HG02981 (cell line): ENCODE measurements around the gene UCKL1.
"Not testable (repeated sequence)": the region's sequence is repeated elsewhere in the genome, so short reads cannot be mapped to it uniquely, and the experiment has no call there.

Source experiments
- ATAC-seq: cut with Tn5 transposase; IDR thresholded peaks from one replicate; pipeline ENCODE4 v1.9.1; 2021; ENCODE audit warnings: mild to moderate bottlenecking, moderate library complexity; ENCODE audit not compliant: unreplicated experiment

The UCKL1 gene

DNA sequence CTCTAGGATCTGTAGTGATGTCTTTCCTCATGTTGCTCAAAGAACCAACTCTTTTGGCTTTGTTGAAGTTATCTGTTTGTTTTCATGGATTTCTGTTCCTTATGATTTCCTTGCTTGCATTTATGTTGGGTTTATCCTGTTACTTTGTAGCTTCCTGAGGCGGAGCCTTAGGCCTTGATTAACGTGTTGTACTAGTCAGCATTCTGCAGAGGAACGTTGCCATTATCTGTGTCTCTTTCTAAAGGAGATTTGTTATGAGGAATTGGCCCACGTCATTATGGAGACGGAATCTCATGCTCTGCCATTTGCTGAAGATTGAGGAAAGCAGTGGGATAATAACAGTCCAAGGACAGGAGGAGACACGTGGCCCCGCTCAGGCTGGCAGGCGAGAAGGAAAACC, 29.9 kb downstream of the UCKL1 start:
- no peak for ATAC-seq

DNA sequence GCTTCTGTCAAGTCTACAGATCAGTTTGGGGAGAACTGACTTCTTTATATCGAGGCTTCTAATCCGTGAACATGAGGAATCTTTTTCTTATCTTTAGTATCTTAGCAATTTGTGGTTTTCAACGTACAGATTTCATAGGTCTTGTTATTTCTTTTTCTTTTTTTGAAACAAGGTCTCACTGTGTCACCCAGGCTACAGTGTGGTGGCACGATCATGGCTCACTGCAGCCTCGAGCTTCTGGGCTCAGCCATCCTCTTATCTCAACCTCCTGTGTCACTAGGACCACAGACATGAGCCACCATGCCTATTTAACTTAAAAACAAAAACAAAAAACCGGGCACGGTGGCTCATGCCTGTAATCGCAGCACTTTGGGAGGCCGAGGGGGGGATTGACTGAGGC, 32.0 kb downstream of the UCKL1 start:
- no peak for ATAC-seq

DNA sequence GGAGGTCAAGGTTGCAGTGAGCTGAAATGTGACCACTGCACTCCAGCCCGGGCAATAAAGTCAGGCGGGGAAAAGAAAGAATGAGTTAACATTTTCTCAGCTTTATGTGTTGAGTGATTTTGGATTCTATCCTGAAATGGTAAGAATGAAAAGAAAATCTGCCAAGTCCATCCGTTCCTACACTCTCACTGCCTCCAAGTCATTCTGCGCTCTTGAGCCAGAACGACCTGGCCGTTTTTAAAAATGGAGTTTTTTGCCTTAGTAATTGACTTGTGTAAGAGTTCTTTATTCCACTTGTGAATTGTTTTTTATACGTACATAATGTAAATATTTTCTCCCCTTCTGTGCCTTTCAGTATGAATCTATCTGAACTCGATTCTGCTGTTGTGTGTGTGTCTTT, 32.6 kb downstream of the UCKL1 start:
- no peak for ATAC-seq

- ATAC-seq, result no peak
Measured at GRCh38 chr20:63920226-63920625, 36.0 kb downstream of the UCKL1 start.

DNA sequence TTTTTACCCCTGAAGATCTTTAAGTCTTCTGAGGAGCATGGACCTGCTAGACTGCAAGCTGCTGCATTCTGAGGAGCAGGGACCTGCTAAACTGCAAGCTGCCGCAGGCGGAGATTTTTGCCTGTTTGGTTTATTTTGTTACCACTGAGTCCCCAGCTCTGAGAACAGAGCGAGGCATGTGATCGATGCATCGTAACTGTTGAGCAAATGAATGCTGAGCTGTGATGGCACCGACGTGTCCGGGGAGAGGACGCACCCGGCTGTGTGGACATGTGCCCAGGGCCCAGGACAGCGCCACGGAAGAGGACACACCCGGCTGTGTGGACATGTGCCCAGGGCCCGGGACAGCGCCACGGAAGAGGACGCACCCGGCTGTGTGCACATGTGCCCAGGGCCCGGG, 37.1 kb downstream of the UCKL1 start:
- no peak for ATAC-seq

GRCh38 chr20:63917811-63918210, 38.4 kb downstream of the UCKL1 start:
- no peak for ATAC-seq

DNA sequence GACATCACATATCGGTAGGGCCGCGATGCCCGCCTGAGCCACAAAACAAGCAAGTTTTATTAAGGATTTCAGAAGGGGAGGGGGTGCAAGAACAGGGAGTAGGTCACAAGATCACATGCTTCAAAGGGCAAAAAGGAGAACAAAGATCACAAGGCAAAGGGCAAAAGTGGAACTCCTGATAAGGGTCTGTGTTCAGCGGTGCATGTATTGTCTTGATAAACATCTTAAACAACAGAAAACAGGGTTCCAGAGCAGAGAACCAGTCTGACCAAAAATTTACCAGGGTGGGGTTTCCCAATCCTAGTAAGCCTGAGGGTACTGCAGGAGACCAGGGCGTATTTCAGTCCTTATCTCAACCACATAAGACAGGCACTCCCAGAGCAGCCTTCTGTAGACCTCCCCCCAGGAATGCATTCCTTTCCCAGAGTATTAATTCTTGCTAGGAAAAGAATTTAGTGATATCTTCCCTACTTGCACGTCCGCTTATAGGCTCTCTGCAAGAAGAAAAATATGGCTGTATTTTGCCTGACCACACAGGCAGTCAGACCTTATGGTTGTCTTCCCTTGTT, 39.8 kb downstream of the UCKL1 start:
- not testable (repeated sequence) for ATAC-seq

- no peak for ATAC-seq
Measured at GRCh38 chr20:63915471-63915870, 40.7 kb downstream of the UCKL1 start.

GRCh38 chr20:63913768-63914167, 42.4 kb downstream of the UCKL1 start:
- no peak for ATAC-seq

GRCh38 chr20:63911176-63911575, 45.0 kb downstream of the UCKL1 start:
- no peak for ATAC-seq

GRCh38 chr20:63908008-63908682, 48.1 kb downstream of the UCKL1 start:
- no peak for ATAC-seq

DNA sequence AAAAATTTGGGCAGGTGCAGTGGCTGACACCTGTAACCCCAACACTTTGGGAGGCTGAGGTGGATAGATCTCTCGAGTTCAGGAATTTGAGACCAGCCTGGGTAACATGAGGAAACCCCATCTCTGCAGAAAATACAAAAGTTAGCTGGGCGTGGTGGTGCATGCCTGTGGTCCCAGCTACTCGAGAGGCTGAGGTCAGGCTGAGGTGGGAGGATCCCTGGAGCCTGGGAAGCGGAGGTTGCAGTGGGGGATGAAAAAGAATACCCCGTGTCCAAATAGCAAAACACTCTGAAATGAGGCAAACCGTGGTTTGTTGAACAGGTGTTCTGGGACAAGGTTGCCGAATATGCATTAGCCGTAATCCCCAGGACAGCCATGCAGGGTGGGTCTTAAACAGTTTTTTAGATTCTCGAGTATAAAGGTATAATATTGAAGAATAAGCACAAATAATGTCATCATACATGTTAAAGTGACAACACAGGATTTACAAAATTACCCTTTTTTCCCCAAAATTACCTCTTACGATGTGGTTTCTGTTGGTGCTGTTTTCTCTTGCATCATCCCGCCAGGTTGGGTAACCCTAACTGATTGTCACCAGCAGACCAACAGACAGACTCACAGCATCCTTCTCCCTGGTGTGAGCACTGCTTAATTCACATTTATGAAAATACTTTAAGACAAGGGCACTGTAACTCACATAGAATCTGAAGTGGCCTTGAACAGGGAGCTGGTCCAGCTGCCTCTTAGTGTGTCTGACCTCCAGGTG, 52.2 kb downstream of the UCKL1 start:
- no peak for ATAC-seq

GRCh38 chr20:63900413-63900812, 55.8 kb downstream of the UCKL1 start:
- no peak for ATAC-seq

GRCh38 chr20:63898882-63899558, 57.2 kb downstream of the UCKL1 start:
- no peak for ATAC-seq

DNA sequence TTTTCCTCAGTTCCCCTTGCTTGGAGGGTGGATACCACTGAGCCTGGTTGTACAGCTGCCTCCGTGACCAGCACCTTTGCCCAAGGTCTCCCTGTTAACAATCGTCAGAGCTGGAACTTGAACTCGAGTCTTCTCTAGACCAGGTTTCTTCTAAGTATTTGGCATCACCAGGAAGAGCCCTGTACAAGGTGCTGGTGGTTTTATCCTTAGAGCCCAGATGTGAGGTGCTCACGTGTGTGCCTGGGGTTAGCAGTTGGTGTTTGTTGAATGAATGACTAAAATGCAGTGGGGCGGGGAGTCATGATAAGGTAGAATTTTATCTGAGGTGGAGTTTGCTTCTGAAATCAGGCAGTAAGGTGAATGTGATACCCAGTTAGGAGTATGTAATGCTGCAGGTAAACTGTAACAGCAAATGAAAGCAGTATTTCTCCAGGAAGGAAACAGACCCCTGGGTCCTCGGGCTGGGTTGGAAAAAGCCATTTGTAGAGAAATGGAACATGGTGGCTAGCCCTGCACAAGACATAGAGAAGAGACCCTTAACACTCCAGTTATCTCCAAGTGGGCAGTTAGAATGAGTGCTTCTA, 58.1 kb downstream of the UCKL1 start:
- ATAC-seq, result no peak

- ATAC-seq, result peak; percentile 31
Measured at GRCh38 chr20:63896264-63897105, 59.7 kb downstream of the UCKL1 start.

DNA sequence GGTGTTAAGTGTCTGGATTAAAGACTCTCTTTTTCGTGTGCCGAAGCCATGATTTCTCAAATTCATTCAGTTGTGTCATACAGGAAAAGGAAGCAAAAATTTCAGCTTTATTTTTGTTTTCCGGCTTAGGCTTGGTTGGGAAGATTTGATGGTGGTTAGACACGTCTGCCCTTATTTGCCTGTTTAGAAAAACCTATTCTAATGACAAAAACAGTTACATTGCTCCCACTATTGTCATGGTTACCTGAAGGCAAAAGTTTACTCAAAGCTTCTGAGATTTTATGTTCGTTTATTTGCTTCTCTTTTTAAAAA, 60.3 kb downstream of the UCKL1 start:
- no peak for ATAC-seq

GRCh38 chr20:63895202-63895951, 60.8 kb downstream of the UCKL1 start:
- ATAC-seq, result peak; percentile 6

DNA sequence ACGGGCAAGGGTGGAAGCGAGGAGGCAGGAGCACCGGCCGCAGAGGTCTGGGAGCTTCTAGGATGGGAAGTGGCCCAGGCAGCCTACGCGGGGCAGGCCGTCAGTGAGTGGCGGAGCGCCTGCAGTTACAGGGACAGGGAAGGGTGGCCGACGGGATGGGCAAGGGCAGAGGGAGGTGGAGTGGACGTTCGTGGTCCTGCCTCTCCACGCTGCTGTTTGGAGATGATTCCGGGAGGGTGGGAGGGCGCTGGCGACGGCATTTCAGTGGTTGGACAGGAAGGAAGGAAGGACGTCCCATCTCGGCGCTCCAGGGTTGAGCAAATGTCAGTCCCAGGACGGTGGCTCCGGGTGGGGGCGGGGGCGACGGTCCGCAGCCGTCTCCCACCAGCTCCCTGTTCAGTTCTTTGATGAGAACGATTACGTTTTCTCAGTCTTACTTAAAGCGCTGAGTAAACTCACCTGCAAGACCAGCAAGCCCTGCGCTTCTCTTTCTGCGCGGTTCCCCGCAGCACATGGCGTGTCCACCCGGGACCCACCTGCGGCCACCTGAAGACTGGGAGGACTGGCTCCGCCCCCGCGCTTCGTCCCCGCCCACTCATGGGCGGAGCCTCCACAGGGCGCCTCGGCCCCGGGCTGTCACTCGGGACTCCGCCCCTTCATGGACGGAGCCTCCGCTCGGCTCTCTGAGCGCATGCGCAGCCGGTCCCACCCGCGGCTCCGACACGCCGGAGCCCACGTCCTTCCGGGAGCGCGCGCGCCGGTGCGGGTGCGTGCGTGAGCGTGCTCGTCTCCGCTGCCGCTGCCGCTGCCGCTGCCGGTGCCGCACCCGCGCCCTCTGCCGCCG, 61.6 kb downstream of the UCKL1 start, which contains the start of gene DNAJC5:
Gene DNAJC5, plus strand, starts transcription at position 769 of the 844 bp plus-strand sequence. CDS start 33,220 bp downstream, outside the sequence.
- ATAC-seq, result peak; percentile 87
